HepG2 (cell line): ENCODE measurements around the gene THSD4. TPM values are rescaled to one million over a fixed set of nuclear protein-coding genes. Genes with fewer than 3 reads are reported as not detected.
A peak's percentile ranks its signal among the peaks of the same experiment; 100 is the strongest.

ENCODE experiments used
- ATAC-seq: fragments of 200-7000 bp; cut with Tn5 transposase; 3 replicates; pipeline ENCODE4 v1.9.1; 2020; ENCODE audit warnings: mild to moderate bottlenecking, moderate library complexity
- BruUV-seq: library from RNA; stranded (reverse); fragments of 400-500 nt; replicated peaks from 2 replicates; lab custom pipeline; 2021; lab: Mats Ljungman, UMichigan
- CTCF ChIA-PET: fragments of 300-600 bp; formaldehyde crosslinking; extraction: SDS; loops from one replicate; lab custom pipeline; 2021; ENCODE audit warnings: low total read pairs, inconsistent platforms, low intra/inter-chr PET ratio; lab: Yijun Ruan, JAX
- POLR2A ChIA-PET: fragments of 350-600 bp; sonication (Branson Sonifier 250); formaldehyde crosslinking; loops from one replicate; lab custom pipeline; 2020; ENCODE audit warnings: antibody characterized with exemption, inconsistent platforms; lab: Yijun Ruan, JAX
- DNase-seq: peaks from one replicate; pipeline ENCODE4 v3.0.0-alpha.2; 2015; ENCODE audit warnings: low spot score
- FAIRE-seq: peaks from 3 replicates; lab custom pipeline; 2011; peaks lifted over from hg19 to GRCh38; lab: Jason Lieb, UNC
- H2AFZ ChIP-seq: one replicate; pipeline ENCODE4 v1.6.1; 2011; ENCODE audit warnings: low read length, inconsistent platforms
- H3K27ac ChIP-seq: fragments of 300-600 bp; 3 replicates; pipeline ENCODE4 v1.8.0; 2011; ENCODE audit warnings: mixed run types, mild to moderate bottlenecking, mixed read lengths, low read length, inconsistent platforms; ENCODE audit not compliant: insufficient read depth; ENCODE audit errors: extremely low read length
- H3K27me3 ChIP-seq, 2 experiments: fragments of 200-600 bp in 1 of 2; 2 replicates in 1 of 2; 3 replicates in 1 of 2; pipeline versions ENCODE4 v1.6.0 to v1.8.0; 2011; ENCODE audit warnings: low read length in 2 of 2, mild to moderate bottlenecking in 2 of 2, moderate library complexity in 2 of 2, inconsistent platforms in 1 of 2; ENCODE audit not compliant: insufficient read depth in 2 of 2, control insufficient read depth in 1 of 2
- H3K36me3 ChIP-seq, 2 experiments: fragments of 200-600 bp in 1 of 2; replicated peaks in 1 of 2; 2 replicates in 1 of 2; 3 replicates in 1 of 2; pipeline versions ENCODE4 v1.5.1 to v1.8.0; 2011; ENCODE audit warnings: low read length in 2 of 2, inconsistent platforms in 1 of 2; ENCODE audit not compliant: insufficient read depth in 2 of 2, control insufficient read depth in 1 of 2
- H3K4me1 ChIP-seq: 2 replicates; pipeline ENCODE4 v1.5.1; 2012; ENCODE audit warnings: low read length, inconsistent platforms; ENCODE audit not compliant: insufficient read depth
- H3K4me2 ChIP-seq: 2 replicates; pipeline ENCODE4 v1.6.0; 2011; ENCODE audit warnings: low read depth, low read length, inconsistent platforms
- H3K4me3 ChIP-seq, 3 experiments: fragments of 200-600 bp in 1 of 3; sonication (generic), shearing (Covaris generic) in 1 of 3; replicated peaks in 1 of 3; 2 replicates each; pipeline ENCODE4 v1.5.1; 2011 to 2016; ENCODE audit warnings: low read length in 3 of 3, inconsistent platforms in 2 of 3, low read depth in 2 of 3, mild to moderate bottlenecking in 2 of 3, control low read depth in 1 of 3, mixed read lengths in 1 of 3; ENCODE audit not compliant: insufficient read depth in 1 of 3
- H3K79me2 ChIP-seq: one replicate; pipeline ENCODE4 v1.6.1; 2011; ENCODE audit warnings: low read length, inconsistent platforms; ENCODE audit not compliant: insufficient read depth
- H3K9ac ChIP-seq: 2 replicates; pipeline ENCODE4 v1.6.0; 2011; ENCODE audit warnings: mild to moderate bottlenecking, low read depth, low read length, inconsistent platforms; ENCODE audit not compliant: insufficient read depth
- H3K9me3 ChIP-seq: 2 replicates; pipeline ENCODE4 v1.5.1; 2012; ENCODE audit warnings: mild to moderate bottlenecking, low read length
- H4K20me1 ChIP-seq: 2 replicates; pipeline ENCODE4 v1.6.0; 2011; ENCODE audit warnings: inconsistent platforms, mild to moderate bottlenecking, low read length, moderate library complexity; ENCODE audit not compliant: insufficient read depth
- CEBPB ChIP-seq: IDR thresholded peaks from 2 replicates; pipeline ENCODE4 v1.6.1; 2011; ENCODE audit warnings: low read depth, low read length, improper control_type of control experiment, borderline replicate concordance
- CEBPG ChIP-seq: IDR thresholded peaks from 2 replicates; pipeline ENCODE4 v1.6.1; 2016
- ONECUT2 ChIP-seq: sonication (generic); formaldehyde crosslinking; IDR thresholded peaks from 2 replicates; pipeline ENCODE4 v1.4.0; 2020; ENCODE audit warnings: missing genetic modification reagents
- RARA ChIP-seq: IDR thresholded peaks from 2 replicates; pipeline ENCODE4 v1.6.1; 2016; ENCODE audit warnings: missing genetic modification reagents, missing compliant biosample characterization
- TCF7L2 ChIP-seq: IDR thresholded peaks from 2 replicates; pipeline ENCODE4 v1.6.1; 2011; ENCODE audit warnings: mild to moderate bottlenecking, low read depth, low read length, moderate library complexity
- YEATS2 ChIP-seq: sonication (generic); formaldehyde crosslinking; IDR thresholded peaks from 2 replicates; pipeline ENCODE4 v1.4.0; 2020; ENCODE audit warnings: missing genetic modification reagents, borderline replicate concordance
- ZBTB33 ChIP-seq: sonication (generic); formaldehyde crosslinking; IDR thresholded peaks from 2 replicates; pipeline ENCODE4 v1.4.0; 2020; ENCODE audit warnings: missing genetic modification reagents
- ZNF564 ChIP-seq: sonication (generic); formaldehyde crosslinking; IDR thresholded peaks from 2 replicates; pipeline ENCODE4 v1.8.1; 2023; ENCODE audit warnings: mild to moderate bottlenecking, missing genetic modification reagents
- ZSCAN30 ChIP-seq: sonication (generic); formaldehyde crosslinking; IDR thresholded peaks from 2 replicates; pipeline ENCODE4 v1.5.0; 2020; ENCODE audit warnings: mild to moderate bottlenecking, missing genetic modification reagents
- WGBS: methylation state at CpG from one replicate; pipeline ENCODE4 v1.1.6; 2017; ENCODE audit warnings: low lambda C conversion rate; 5-methylcytosine and 5-hydroxymethylcytosine counted together
- in situ Hi-C: cut with HindIII; loops from 2 replicates; pipeline ENCODE4 v1.10.0; 2017; ENCODE audit warnings: low pct_unique_long_range_greater_than_20kb; ENCODE audit not compliant: extremely low pct_ligation_motif_present
- intact Hi-C: fragments of 100-400 bp; cut with micrococcal nuclease; formaldehyde crosslinking; loops from one replicate; pipeline ENCODE4 v1.10.0; 2022; ENCODE audit not compliant: unreplicated experiment
- polyA plus RNA-seq, 8 experiments: library from polyadenylated mRNA; depleted of rRNA in 3 of 8; stranded (reverse) in 7 of 8; unstranded in 1 of 8; fragments of >200 nt; fragmentation: Illumina TruSeq in 4 of 8; extraction: Trizol in 4 of 8; gene quantifications; 2 replicates each; pipeline versions ENCODE4 v1.2.1 to v1.2.3, GENCODE V29; 2011 to 2016; ENCODE audit warnings: low read depth in 4 of 8, missing spikeins in 1 of 8, mixed read lengths in 1 of 8; ENCODE audit not compliant: insufficient read depth in 1 of 8
- total RNA-seq, 5 experiments: library from RNA; depleted of rRNA; stranded (reverse); fragments of >200 nt; fragmentation: Illumina TruSeq; extraction: Trizol; gene quantifications; 2 replicates each; pipeline ENCODE4 v1.2.3, GENCODE V29; 2016; ENCODE audit warnings: low read depth in 1 of 5
- TF ChIP-seq, protein P1 (sequence below): IDR thresholded peaks from 2 replicates; pipeline ENCODE4 v1.6.1; 2016; ENCODE audit warnings: missing genetic modification reagents, missing compliant biosample characterization
- TF ChIP-seq, protein P2 (sequence below): sonication (generic); formaldehyde crosslinking; conservative IDR thresholded peaks from 2 replicates; pipeline ENCODE4 v1.4.0; 2020; ENCODE audit warnings: missing genetic modification reagents

The THSD4 gene
- total and polyA plus RNA-seq, 2 of the 13 experiments (the other 11 are each of a cell fraction or from before 2014, with no cell fraction given) = 0.07 to 0.21 TPM

DNA sequence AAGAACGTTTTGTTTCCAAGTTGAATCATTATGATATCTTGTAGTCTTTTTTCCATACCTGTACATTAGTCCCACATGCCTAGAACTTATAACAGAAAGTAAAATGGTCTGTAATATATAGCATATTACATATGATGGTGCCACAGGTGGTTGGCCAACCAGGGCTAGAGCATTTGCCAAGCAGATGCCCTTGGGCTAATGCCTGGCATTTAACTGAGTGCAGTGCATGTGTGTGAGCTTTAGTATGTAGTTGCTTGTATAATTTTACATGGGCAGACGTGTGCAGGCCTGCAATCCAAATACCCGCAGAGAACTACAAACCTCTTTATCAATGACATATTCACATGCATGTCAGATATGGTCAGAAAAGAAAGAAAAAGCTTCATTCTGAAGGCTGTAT is 27.5 kb downstream of the THSD4 start:
- Histone ChIP-seq H3K4me3 (no peak overlapping the region), H3K79me2 (no peaks in the 10 kb centered on the region), H4K20me1 (no peaks in the 10 kb centered on the region), H3K27me3 (peaks cover 0 to 6% of the 10 kb centered on the region in 2 experiments; a peak in 1 of 5 replicates), H3K9me3 (no peaks in the 10 kb centered on the region), H2AFZ (no peak overlapping the region), H3K4me1 (peaks cover 10% of the 10 kb centered on the region; the same call in 1 of the 2 replicates), H3K9ac (no peak overlapping the region), H3K36me3 (no peaks in the 10 kb centered on the region), H3K4me2 (no peak overlapping the region)
- no peak for DNase-seq
- CTCF ChIA-PET = no interaction called here
- POLR2A ChIA-PET = no interaction called here
- BruUV-seq = no TSS peak
- intact Hi-C loops = no loop called here
- no peak for ATAC-seq
- FAIRE-seq = no peak
- in situ Hi-C loops = no loop called here
- WGBS = 21% methylated on average over 3 of the region's 3 CpGs
- TF ChIP-seq ZSCAN30 (CRISPR knock-in tag) (no peak), ONECUT2 (no peak)
- TF ChIP-seq, all 625 proteins: peak for 0
- no peak overlapping the region for H3K27ac ChIP-seq

DNA sequence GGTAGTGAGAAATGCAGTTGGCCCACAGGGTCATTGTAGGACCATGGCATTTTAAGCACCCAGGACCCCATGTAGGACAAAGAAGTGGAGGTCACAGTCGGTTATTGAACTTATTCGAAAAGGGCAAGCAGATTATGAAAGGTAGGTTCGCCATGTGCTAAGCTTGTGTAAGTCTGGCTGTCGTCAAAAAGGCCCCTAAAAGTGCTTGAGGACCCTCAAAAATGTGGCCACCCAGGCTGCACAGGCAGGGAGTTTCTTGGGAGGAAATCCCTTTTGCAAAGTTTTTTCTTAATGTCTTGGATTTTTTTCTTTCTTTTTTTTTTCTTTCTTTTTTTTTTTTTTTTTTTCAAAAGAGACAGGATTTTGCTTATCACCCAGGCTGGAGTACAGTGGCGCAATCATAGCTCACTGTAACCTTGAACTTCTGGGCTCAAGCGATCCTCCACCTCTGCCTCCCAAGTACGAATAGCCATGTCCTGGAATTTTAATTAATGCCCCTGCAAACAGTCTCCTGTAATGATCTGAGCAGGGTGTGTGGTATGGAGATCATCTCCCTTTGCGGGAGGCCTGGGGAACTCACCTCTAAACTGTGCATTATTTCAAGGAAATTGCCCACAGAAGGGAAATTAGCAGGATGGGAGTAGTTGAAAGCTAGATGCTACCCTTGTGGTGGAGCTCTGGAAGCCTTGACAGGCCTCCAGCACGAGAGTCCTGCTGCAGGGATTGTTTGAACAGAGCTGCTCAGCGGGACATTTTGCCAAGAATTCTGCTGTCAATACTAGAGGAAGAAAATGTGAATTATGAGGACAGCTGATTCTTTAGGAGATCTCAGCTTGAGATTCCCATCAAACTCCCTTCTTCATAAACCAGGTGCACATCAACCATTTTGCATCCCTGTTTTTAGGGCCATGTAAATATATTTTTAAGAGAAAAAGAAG is 28.4 kb downstream of the THSD4 start:
- peak; percentile 38 for DNase-seq
- peaks cover 10% of the 10 kb centered on the region; the same call in 1 of the 2 replicates for H3K4me1 ChIP-seq
- H3K27ac ChIP-seq = no peak overlapping the region
- ChIA-PET POLR2A (no interaction called here), CTCF (no interaction called here)
- H3K9me3 ChIP-seq = no peaks in the 10 kb centered on the region
- peaks cover 0 to 6% of the 10 kb centered on the region in 2 experiments; a peak in 1 of 5 replicates for H3K27me3 ChIP-seq
- H2AFZ ChIP-seq = no peak overlapping the region
- peak; percentile 52; the same call in 1 of the 2 replicates for TF ChIP-seq CEBPB
- TF ChIP-seq, protein P1, sequence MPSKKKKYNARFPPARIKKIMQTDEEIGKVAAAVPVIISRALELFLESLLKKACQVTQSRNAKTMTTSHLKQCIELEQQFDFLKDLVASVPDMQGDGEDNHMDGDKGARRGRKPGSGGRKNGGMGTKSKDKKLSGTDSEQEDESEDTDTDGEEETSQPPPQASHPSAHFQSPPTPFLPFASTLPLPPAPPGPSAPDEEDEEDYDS (CRISPR knock-in tag) = no peak
- TF ChIP-seq ZNF564 (CRISPR knock-in tag) = no peak
- TF ChIP-seq, protein P2, sequence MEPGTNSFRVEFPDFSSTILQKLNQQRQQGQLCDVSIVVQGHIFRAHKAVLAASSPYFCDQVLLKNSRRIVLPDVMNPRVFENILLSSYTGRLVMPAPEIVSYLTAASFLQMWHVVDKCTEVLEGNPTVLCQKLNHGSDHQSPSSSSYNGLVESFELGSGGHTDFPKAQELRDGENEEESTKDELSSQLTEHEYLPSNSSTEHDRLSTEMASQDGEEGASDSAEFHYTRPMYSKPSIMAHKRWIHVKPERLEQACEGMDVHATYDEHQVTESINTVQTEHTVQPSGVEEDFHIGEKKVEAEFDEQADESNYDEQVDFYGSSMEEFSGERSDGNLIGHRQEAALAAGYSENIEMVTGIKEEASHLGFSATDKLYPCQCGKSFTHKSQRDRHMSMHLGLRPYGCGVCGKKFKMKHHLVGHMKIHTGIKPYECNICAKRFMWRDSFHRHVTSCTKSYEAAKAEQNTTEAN = no peak
- TF ChIP-seq YEATS2 (CRISPR knock-in tag) = no peak
- peak; percentile 19; the same call in 1 of the 2 replicates for TF ChIP-seq RARA (CRISPR knock-in tag)
- TF ChIP-seq ZBTB33 (CRISPR knock-in tag) = no peak
- no peak for TF ChIP-seq TCF7L2
- TF ChIP-seq CEBPG (CRISPR knock-in tag) = peak; percentile 19; the same call in 1 of the 2 replicates
- in situ Hi-C loops (no loop called here), intact Hi-C loops (no loop called here)
- H3K9ac ChIP-seq = no peak overlapping the region
- no TSS peak for BruUV-seq
- FAIRE-seq = no peak
- no peak overlapping the region for H3K4me3 ChIP-seq
- no peaks in the 10 kb centered on the region for H4K20me1 ChIP-seq
- 0 out of 2 replicates have a peak overlapping the region, but pooled peaks have one; percentile 12 for H3K4me2 ChIP-seq
- ATAC-seq = peak; percentile 35; the same call in 2 of the 3 replicates
- no peaks in the 10 kb centered on the region for H3K36me3 ChIP-seq
- no peaks in the 10 kb centered on the region for H3K79me2 ChIP-seq
- WGBS = 0% methylated on average over 10 of the region's 10 CpGs
